Caco-2 (cell line): ENCODE results near the gene ADD1. TPM values are rescaled to one million over a fixed set of nuclear protein-coding genes. Genes with fewer than 3 reads are reported as not detected.

Source experiments
- BruUV-seq: library from RNA; stranded (reverse); fragments of 400-500 nt; replicated peaks from 2 replicates; lab custom pipeline; 2021; lab: Mats Ljungman, UMichigan
- CTCF ChIA-PET: fragments of 300-600 bp; sonication (Branson Sonifier 250); formaldehyde crosslinking; loops from one replicate; lab custom pipeline; 2022; ENCODE audit warnings: antibody characterized with exemption; lab: Charles Lee
- POLR2A ChIA-PET: fragments of 300-600 bp; sonication (Branson Sonifier 250); formaldehyde crosslinking; loops from one replicate; lab custom pipeline; 2022; ENCODE audit warnings: antibody characterized with exemption; lab: Charles Lee
- DNase-seq, 2 experiments: peaks; one replicate each; pipeline versions ENCODE4 v3.0.0 to v3.0.0-alpha.2; 2020 to 2022
- H3K27me3 ChIP-seq: replicated peaks from 2 replicates; pipeline ENCODE4 v1.6.0; 2011; ENCODE audit warnings: low read length; ENCODE audit not compliant: control insufficient read depth, insufficient read depth
- H3K36me3 ChIP-seq: 2 replicates; pipeline ENCODE4 v1.5.1; 2011; ENCODE audit warnings: low read length; ENCODE audit not compliant: control insufficient read depth, insufficient read depth
- H3K4me1 ChIP-seq: fragments of 250-450 bp; sonication (Bioruptor Pico); 2 replicates; pipeline ENCODE4 v1.5.1; 2020; ENCODE audit warnings: mild to moderate bottlenecking
- H3K4me3 ChIP-seq: 2 replicates; pipeline ENCODE4 v1.5.1; 2011; ENCODE audit warnings: low read depth, mild to moderate bottlenecking, control low read depth, low read length
- H3K9me3 ChIP-seq: fragments of 250-450 bp; sonication (Bioruptor Pico); 2 replicates; pipeline ENCODE4 v1.5.1; 2020; ENCODE audit warnings: mild to moderate bottlenecking, moderate library complexity
- H3K27ac Mint-ChIP-seq: one replicate; pipeline ENCODE4 v1.8.0; 2022; ENCODE audit warnings: mixed read lengths; ENCODE audit not compliant: unreplicated experiment
- H3K27me3 Mint-ChIP-seq: one replicate; pipeline ENCODE4 v1.8.0; 2022; ENCODE audit warnings: mixed read lengths; ENCODE audit not compliant: insufficient read depth, unreplicated experiment
- H3K36me3 Mint-ChIP-seq: one replicate; pipeline ENCODE4 v1.8.0; 2022; ENCODE audit warnings: mild to moderate bottlenecking, mixed read lengths; ENCODE audit not compliant: insufficient read depth, unreplicated experiment
- H3K4me1 Mint-ChIP-seq: one replicate; pipeline ENCODE4 v1.8.0; 2022; ENCODE audit warnings: low read depth, mixed read lengths; ENCODE audit not compliant: unreplicated experiment
- H3K4me3 Mint-ChIP-seq: one replicate; pipeline ENCODE4 v1.8.0; 2022; ENCODE audit warnings: mild to moderate bottlenecking, moderate library complexity, mixed read lengths; ENCODE audit not compliant: unreplicated experiment
- H3K9me3 Mint-ChIP-seq: one replicate; pipeline ENCODE4 v1.8.0; 2022; ENCODE audit warnings: mixed read lengths; ENCODE audit not compliant: unreplicated experiment
- intact Hi-C: fragments of 100-400 bp; cut with micrococcal nuclease; formaldehyde crosslinking; loops from one replicate; pipeline ENCODE4 v1.10.0; 2022; ENCODE audit not compliant: unreplicated experiment
- total RNA-seq: library from RNA; stranded (reverse); gene quantifications from 2 replicates; pipeline ENCODE4 v1.2.3, GENCODE V29; 2022
- TF ChIP-seq, protein P1 (sequence below), 2 experiments: fragments of 200-600 bp in 1 of 2; IDR thresholded peaks; 1 replicate in 1 of 2; 2 replicates in 1 of 2; pipeline versions ENCODE4 v1.5.1 to v1.8.0; 2011 to 2022; ENCODE audit warnings: antibody characterized with exemption in 1 of 2, control low read depth in 1 of 2, inconsistent platforms in 1 of 2, low read depth in 1 of 2, low read length in 1 of 2, mild to moderate bottlenecking in 1 of 2, moderate library complexity in 1 of 2; ENCODE audit not compliant: insufficient read depth in 1 of 2, severe bottlenecking in 1 of 2, unreplicated experiment in 1 of 2

The ADD1 gene
- total RNA-seq, 1 experiment from 2014 or later, result 242 TPM

DNA sequence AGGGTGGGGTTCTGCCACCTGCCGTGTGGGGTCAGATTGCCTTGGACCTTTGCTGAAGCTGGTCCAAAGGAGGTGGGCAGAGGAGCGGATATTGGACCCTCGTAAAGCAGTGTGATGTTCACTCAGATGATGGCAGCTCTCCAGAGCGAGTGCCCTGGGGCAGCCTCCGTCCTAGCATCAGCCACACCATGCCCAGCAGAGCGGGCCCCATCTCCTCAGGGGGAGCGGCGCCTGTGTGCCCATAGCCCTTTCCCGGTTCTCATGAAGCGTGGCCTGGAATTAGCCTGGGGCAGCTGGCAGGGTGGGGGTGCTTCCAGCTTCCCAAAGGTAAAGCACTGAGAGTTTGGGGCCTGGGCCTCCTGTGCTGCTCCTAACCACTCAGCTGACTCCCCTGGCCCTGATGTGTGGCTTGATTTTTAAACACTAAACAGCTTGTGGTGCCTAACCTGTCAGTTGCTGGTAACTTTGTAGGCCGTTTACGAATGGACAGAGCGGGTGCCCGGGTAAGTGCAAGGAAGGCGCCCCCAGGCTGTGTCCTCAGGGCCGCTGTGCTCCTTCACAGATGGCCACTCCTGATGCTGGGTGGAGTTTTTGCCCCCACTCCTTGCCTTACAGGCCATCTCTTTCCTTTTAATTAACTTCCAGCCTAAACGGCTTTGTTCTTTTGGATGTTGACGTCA lies 83.5 kb downstream of the ADD1 start:
- Histone ChIP-seq H3K4me3 (no peak overlapping the region), H3K4me1 (peaks cover 8% of the 10 kb centered on the region; the same call in 1 of the 2 replicates), H3K36me3 (no peaks in the 10 kb centered on the region; the same call in none of the 2 replicates), H3K9me3 (no peaks in the 10 kb centered on the region), H3K27me3 (no peaks in the 10 kb centered on the region)
- intact Hi-C loops, result no loop called here
- Mint-ChIP-seq H3K27ac (peak overlapping the region; percentile 35), H3K4me3 (no peak overlapping the region), H3K27me3 (no peaks in the 10 kb centered on the region), H3K9me3 (no peaks in the 10 kb centered on the region), H3K36me3 (peaks cover 70% of the 10 kb centered on the region), H3K4me1 (no peaks in the 10 kb centered on the region)
- DNase-seq, result peak in 1 of 2 experiments; percentile 25
- BruUV-seq, result no TSS peak
- CTCF ChIA-PET, result no interaction called here
- TF ChIP-seq, protein P1, sequence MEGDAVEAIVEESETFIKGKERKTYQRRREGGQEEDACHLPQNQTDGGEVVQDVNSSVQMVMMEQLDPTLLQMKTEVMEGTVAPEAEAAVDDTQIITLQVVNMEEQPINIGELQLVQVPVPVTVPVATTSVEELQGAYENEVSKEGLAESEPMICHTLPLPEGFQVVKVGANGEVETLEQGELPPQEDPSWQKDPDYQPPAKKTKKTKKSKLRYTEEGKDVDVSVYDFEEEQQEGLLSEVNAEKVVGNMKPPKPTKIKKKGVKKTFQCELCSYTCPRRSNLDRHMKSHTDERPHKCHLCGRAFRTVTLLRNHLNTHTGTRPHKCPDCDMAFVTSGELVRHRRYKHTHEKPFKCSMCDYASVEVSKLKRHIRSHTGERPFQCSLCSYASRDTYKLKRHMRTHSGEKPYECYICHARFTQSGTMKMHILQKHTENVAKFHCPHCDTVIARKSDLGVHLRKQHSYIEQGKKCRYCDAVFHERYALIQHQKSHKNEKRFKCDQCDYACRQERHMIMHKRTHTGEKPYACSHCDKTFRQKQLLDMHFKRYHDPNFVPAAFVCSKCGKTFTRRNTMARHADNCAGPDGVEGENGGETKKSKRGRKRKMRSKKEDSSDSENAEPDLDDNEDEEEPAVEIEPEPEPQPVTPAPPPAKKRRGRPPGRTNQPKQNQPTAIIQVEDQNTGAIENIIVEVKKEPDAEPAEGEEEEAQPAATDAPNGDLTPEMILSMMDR (IDR thresholded peaks at IDR 0.05; ENCODE audit: insufficient read depth in 1 of 2, low read depth in 1 of 2, low read length in 1 of 2, severe bottlenecking in 1 of 2, unreplicated experiment in 1 of 2), result no peak
- POLR2A ChIA-PET, result no interaction called here

DNA sequence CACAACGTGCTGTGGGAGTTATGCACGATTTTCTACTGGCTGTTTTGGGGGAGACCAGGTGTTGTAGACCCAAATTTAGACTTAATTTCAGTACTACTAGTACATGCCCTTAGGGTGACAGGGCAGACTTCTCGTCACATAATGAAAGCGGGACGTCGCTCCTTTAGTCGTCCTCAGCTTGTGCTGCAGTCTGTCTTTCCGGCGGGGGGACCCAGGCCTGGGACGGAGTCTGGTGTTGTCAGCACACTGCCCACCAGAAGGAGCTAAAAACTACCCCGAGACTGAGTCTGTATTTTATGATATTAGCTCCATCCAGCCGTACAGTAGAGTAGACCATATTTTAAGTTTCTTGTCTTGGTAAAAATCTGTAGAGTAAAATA lies 84.0 kb downstream of the ADD1 start:
- no peak overlapping the region for H3K4me3 ChIP-seq
- Mint-ChIP-seq H3K36me3 (peaks cover 73% of the 10 kb centered on the region), H3K4me3 (no peak overlapping the region), H3K27me3 (no peaks in the 10 kb centered on the region), H3K27ac (no peak overlapping the region), H3K4me1 (no peaks in the 10 kb centered on the region), H3K9me3 (no peaks in the 10 kb centered on the region)
- no peaks in the 10 kb centered on the region for H3K9me3 ChIP-seq
- no peaks in the 10 kb centered on the region; the same call in none of the 2 replicates for H3K36me3 ChIP-seq
- peaks cover 8% of the 10 kb centered on the region; the same call in 1 of the 2 replicates for H3K4me1 ChIP-seq
- POLR2A ChIA-PET, result no interaction called here
- intact Hi-C loops, result no loop called here
- CTCF ChIA-PET, result no interaction called here
- DNase-seq, result peak in 1 of 2 experiments; percentile 7
- no TSS peak for BruUV-seq
- no peaks in the 10 kb centered on the region for H3K27me3 ChIP-seq
- TF ChIP-seq, protein P1 (IDR thresholded peaks at IDR 0.05; ENCODE audit: insufficient read depth in 1 of 2, low read depth in 1 of 2, low read length in 1 of 2, severe bottlenecking in 1 of 2, unreplicated experiment in 1 of 2), result no peak

DNA sequence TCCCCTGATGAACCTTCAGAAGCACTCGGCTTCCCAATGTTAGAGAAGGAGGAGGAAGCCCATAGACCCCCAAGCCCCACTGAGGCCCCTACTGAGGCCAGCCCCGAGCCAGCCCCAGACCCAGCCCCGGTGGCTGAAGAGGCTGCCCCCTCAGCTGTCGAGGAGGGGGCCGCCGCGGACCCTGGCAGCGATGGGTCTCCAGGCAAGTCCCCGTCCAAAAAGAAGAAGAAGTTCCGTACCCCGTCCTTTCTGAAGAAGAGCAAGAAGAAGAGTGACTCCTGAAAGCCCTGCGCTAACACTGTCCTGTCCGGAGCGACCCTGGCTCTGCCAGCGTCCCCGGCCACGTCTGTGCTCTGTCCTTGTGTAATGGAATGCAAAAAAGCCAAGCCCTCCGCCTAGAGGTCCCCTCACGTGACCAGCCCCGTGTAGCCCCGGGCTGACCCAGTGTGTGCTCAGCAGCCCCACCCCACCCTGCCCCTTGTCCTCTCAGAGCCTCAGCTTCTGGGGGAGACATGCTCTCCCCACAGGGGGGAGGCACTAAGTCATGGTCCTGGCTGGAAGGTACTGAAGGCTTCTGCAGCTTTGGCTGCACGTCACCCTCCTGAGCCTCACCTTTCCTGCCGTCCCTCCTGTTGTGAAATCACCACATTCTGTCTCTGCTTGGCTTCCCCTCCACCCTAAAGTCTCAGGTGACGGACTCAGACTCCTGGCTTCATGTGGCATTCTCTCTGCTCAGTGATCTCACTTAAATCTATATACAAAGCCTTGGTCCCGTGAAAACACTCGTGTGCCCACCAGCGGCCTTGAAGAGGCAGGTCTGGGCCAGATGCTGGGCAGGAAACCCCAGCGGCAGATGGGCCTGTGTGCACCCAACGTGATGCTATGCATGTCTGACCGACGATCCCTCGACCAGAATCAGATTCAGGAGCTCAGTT lies 84.9 kb downstream of the ADD1 start:
- H3K36me3 Mint-ChIP-seq, result peaks cover 78% of the 10 kb centered on the region
- H3K4me3 ChIP-seq, result no peak overlapping the region
- H3K4me1 Mint-ChIP-seq, result no peaks in the 10 kb centered on the region
- TF ChIP-seq, protein P1 (IDR thresholded peaks at IDR 0.05; ENCODE audit: insufficient read depth in 1 of 2, low read depth in 1 of 2, low read length in 1 of 2, severe bottlenecking in 1 of 2, unreplicated experiment in 1 of 2), result no peak
- no peaks in the 10 kb centered on the region for H3K27me3 Mint-ChIP-seq
- no peaks in the 10 kb centered on the region for H3K9me3 ChIP-seq
- POLR2A ChIA-PET, result no interaction called here
- CTCF ChIA-PET, result no interaction called here
- no peaks in the 10 kb centered on the region; the same call in none of the 2 replicates for H3K36me3 ChIP-seq
- peaks cover 8% of the 10 kb centered on the region; the same call in 1 of the 2 replicates for H3K4me1 ChIP-seq
- intact Hi-C loops, result no loop called here
- BruUV-seq, result no TSS peak
- H3K9me3 Mint-ChIP-seq, result no peaks in the 10 kb centered on the region
- no peak overlapping the region for H3K4me3 Mint-ChIP-seq
- peak in 1 of 2 experiments; percentile 39 for DNase-seq
- H3K27me3 ChIP-seq, result no peaks in the 10 kb centered on the region
- peak overlapping the region; percentile 49 for H3K27ac Mint-ChIP-seq
